HEK293 (cell line): ENCODE results near the gene CHMP6.

Source experiments
- CTCF ChIA-PET: fragments of 350-600 bp; formaldehyde crosslinking; extraction: SDS; loops from one replicate; lab custom pipeline; 2021; ENCODE audit warnings: antibody characterized with exemption; lab: Yijun Ruan, JAX
- POLR2A ChIA-PET: fragments of 300-600 bp; formaldehyde crosslinking; extraction: SDS; loops from one replicate; lab custom pipeline; 2020; ENCODE audit warnings: antibody characterized with exemption, inconsistent platforms; lab: Yijun Ruan, JAX
- H3K27ac ChIP-seq: fragments of 200-500 bp; sonication (Bioruptor generic); 2 replicates; pipeline ENCODE4 v1.5.1; 2014; ENCODE audit warnings: low read depth, low read length, control low read depth, inconsistent platforms; ENCODE audit errors: extremely low read depth
- H3K36me3 ChIP-seq, 2 experiments: fragments of 200-500 bp in 1 of 2; sonication (Bioruptor generic) in 1 of 2; 1 replicate in 1 of 2; 2 replicates in 1 of 2; pipeline ENCODE4 v1.5.1; 2014 to 2017; ENCODE audit warnings: inconsistent platforms in 2 of 2, low read length in 2 of 2; ENCODE audit not compliant: control insufficient read depth in 2 of 2, insufficient read depth in 1 of 2
- H3K4me1 ChIP-seq: fragments of 200-500 bp; sonication (Bioruptor generic); 2 replicates; pipeline ENCODE4 v1.5.1; 2014; ENCODE audit warnings: mild to moderate bottlenecking, low read length, inconsistent platforms; ENCODE audit not compliant: control insufficient read depth, insufficient read depth
- H3K4me3 ChIP-seq: 2 replicates; pipeline ENCODE4 v1.5.1; 2011; ENCODE audit warnings: low read depth, mild to moderate bottlenecking, control low read depth, low read length, moderate library complexity
- H3K9me3 ChIP-seq: fragments of 200-500 bp; sonication (Bioruptor generic); 2 replicates; pipeline ENCODE4 v1.5.1; 2014; ENCODE audit warnings: low read depth, low read length, inconsistent platforms; ENCODE audit not compliant: control insufficient read depth, insufficient read depth
- GFI1B ChIP-seq: fragments of 450-650 bp; formaldehyde crosslinking; IDR thresholded peaks from 2 replicates; pipeline ENCODE4 v1.5.1; 2016; ENCODE audit warnings: missing biosample characterization, missing genetic modification characterization
- GLIS2 ChIP-seq: fragments of 450-650 bp; formaldehyde crosslinking; IDR thresholded peaks from 2 replicates; pipeline ENCODE4 v1.5.1; 2016; ENCODE audit warnings: missing biosample characterization, missing genetic modification characterization
- KLF1 ChIP-seq: fragments of 450-650 bp; formaldehyde crosslinking; IDR thresholded peaks from 2 replicates; pipeline ENCODE4 v1.5.1; 2016; ENCODE audit warnings: missing biosample characterization, missing genetic modification characterization
- OVOL3 ChIP-seq: fragments of 450-650 bp; formaldehyde crosslinking; IDR thresholded peaks from 2 replicates; pipeline ENCODE4 v1.5.1; 2016; ENCODE audit warnings: missing biosample characterization, missing genetic modification characterization
- WT1 ChIP-seq: fragments of 450-650 bp; formaldehyde crosslinking; IDR thresholded peaks from 2 replicates; pipeline ENCODE4 v1.5.1; 2016; ENCODE audit warnings: missing biosample characterization, missing genetic modification characterization
- YY1 ChIP-seq: fragments of 450-650 bp; formaldehyde crosslinking; IDR thresholded peaks from 2 replicates; pipeline ENCODE4 v1.5.1; 2018; ENCODE audit warnings: missing biosample characterization, missing genetic modification characterization
- YY2 ChIP-seq: fragments of 450-650 bp; formaldehyde crosslinking; IDR thresholded peaks from 2 replicates; pipeline ENCODE4 v1.5.1; 2016; ENCODE audit warnings: missing biosample characterization, missing genetic modification characterization
- ZBTB7A ChIP-seq: fragments of 450-650 bp; formaldehyde crosslinking; IDR thresholded peaks from 2 replicates; pipeline ENCODE4 v1.5.1; 2016; ENCODE audit warnings: low read depth, missing biosample characterization, missing genetic modification characterization
- ZIC2 ChIP-seq: fragments of 450-650 bp; formaldehyde crosslinking; IDR thresholded peaks from 2 replicates; pipeline ENCODE4 v1.5.1; 2016; ENCODE audit warnings: missing biosample characterization, missing genetic modification characterization
- ZNF121 ChIP-seq: fragments of 450-650 bp; formaldehyde crosslinking; IDR thresholded peaks from 2 replicates; pipeline ENCODE4 v1.5.1; 2016; ENCODE audit warnings: missing biosample characterization, missing genetic modification characterization
- ZNF2 ChIP-seq: fragments of 450-650 bp; formaldehyde crosslinking; IDR thresholded peaks from 2 replicates; pipeline ENCODE4 v1.5.1; 2016; ENCODE audit warnings: missing biosample characterization, missing genetic modification characterization
- ZNF223 ChIP-seq: fragments of 450-650 bp; formaldehyde crosslinking; IDR thresholded peaks from 2 replicates; pipeline ENCODE4 v1.5.1; 2016; ENCODE audit warnings: missing biosample characterization, missing genetic modification characterization
- ZNF501 ChIP-seq: fragments of 450-650 bp; formaldehyde crosslinking; IDR thresholded peaks from 2 replicates; pipeline ENCODE4 v1.5.1; 2016; ENCODE audit warnings: missing biosample characterization, missing genetic modification characterization
- ZNF521 ChIP-seq: fragments of 450-650 bp; formaldehyde crosslinking; IDR thresholded peaks from 2 replicates; pipeline ENCODE4 v1.5.1; 2017; ENCODE audit warnings: missing biosample characterization, mild to moderate bottlenecking, missing genetic modification characterization
- TF ChIP-seq, protein P1 (sequence below): fragments of 450-650 bp; formaldehyde crosslinking; IDR thresholded peaks from 2 replicates; pipeline ENCODE4 v1.5.1; 2017; ENCODE audit warnings: missing biosample characterization, missing genetic modification characterization
- TF ChIP-seq, protein P2 (sequence below): fragments of 450-650 bp; formaldehyde crosslinking; IDR thresholded peaks from 2 replicates; pipeline ENCODE4 v1.5.1; 2017; ENCODE audit warnings: missing biosample characterization, missing genetic modification characterization

Gene CHMP6

DNA sequence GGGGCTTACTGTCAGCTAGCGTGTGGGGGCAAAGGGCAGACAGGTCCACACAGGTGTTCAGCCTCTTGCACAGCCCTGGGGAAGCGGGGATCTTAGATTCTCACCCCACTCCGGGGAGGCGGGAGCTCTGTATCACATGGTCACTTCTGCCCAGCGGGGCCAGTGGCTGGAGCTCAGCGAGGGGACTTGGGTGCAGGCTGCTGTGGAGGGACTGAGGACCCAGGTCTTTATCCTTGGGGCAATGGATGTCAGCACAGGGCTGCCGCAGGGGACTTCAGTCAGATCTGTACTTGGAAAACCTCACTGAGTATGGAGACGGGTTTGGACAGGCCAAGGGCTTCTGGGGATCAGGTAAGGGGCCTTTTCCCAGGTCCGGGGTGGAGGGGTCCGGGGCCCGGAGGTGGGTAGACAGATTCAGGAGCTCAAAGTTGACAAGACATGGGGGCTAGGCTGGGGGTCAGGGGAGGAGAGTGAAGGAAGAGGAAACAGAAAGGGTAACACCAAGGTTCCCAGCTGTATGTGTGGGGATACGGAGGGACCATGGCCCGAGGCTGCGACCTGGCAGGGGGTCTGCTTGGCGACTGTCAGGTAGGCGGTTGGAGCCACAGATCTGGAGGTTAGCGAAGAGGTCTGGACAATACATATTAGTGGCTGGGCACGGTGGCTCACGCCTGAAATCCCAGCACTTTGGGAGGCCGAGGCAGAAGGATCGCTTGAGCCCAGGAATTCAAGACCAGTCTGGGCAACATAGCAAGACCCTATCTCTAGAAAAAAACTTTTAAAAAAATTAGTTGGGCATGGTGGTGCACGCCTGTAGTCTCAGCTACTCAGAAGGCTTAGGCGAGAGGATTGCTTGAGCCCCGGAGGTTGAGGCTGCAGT, 28.2 kb downstream of the CHMP6 start:
- POLR2A ChIA-PET, result interaction anchor here (0.5 to 1.2 kb wide), 4 partner anchors 8 to 344 kb away, joined by 3 to 6 read pairs (median 4); no protein-coding TSS in a partner anchor
- TF ChIP-seq GLIS2, result 0 out of 2 replicates have a peak, but pooled peaks have one; percentile 8
- peak; percentile 85 for TF ChIP-seq ZNF121 (tag by site-specific recombination)
- no peak for TF ChIP-seq ZNF223 (tag by site-specific recombination)
- no peak for TF ChIP-seq GFI1B
- no peak for TF ChIP-seq YY2 (tag by site-specific recombination)
- Histone ChIP-seq H3K27ac (no peak overlapping the region), H3K36me3 (no peaks in the 10 kb centered on the region), H3K9me3 (no peaks in the 10 kb centered on the region), H3K4me3 (no peak overlapping the region), H3K4me1 (no peaks in the 10 kb centered on the region)
- CTCF ChIA-PET, result interaction anchor here (0.6 to 3.5 kb wide), 7 partner anchors 12 to 592 kb away, joined by 3 to 14 read pairs (median 5); no protein-coding TSS in a partner anchor

DNA sequence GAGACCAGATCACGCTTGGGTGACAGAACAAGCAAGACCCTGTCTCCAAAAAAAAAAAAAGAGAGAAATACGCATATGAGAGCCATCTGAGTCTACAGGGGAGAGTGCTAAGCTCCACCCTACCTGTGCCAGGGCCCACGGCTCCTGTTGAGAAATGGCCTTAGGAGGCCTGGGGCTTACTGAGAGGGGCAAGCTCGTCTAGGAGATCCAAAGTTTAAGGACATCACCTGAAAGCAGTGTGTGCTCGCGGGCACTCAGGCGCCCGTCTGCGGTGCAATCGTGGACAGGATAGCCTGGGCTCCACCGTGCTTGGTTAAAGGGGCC, 28.8 kb downstream of the CHMP6 start:
- Histone ChIP-seq H3K36me3 (no peaks in the 10 kb centered on the region), H3K4me1 (no peaks in the 10 kb centered on the region), H3K9me3 (no peaks in the 10 kb centered on the region), H3K4me3 (no peak overlapping the region)
- POLR2A ChIA-PET, result interaction anchor here (0.7 kb wide), 2 partner anchors 14 to 344 kb away, joined by 3 to 4 read pairs; no protein-coding TSS in a partner anchor
- TF ChIP-seq ZNF501 (tag by site-specific recombination), result no peak
- TF ChIP-seq YY1 (tag by site-specific recombination), result no peak
- TF ChIP-seq, protein P1, sequence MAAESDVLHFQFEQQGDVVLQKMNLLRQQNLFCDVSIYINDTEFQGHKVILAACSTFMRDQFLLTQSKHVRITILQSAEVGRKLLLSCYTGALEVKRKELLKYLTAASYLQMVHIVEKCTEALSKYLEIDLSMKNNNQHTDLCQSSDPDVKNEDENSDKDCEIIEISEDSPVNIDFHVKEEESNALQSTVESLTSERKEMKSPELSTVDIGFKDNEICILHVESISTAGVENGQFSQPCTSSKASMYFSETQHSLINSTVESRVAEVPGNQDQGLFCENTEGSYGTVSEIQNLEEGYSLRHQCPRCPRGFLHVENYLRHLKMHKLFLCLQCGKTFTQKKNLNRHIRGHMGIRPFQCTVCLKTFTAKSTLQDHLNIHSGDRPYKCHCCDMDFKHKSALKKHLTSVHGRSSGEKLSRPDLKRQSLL, result no peak
- TF ChIP-seq ZNF2, result no peak
- TF ChIP-seq WT1 (tag by site-specific recombination), result no peak
- no peak for TF ChIP-seq GLIS2
- TF ChIP-seq ZNF223 (tag by site-specific recombination), result no peak
- no peak for TF ChIP-seq OVOL3 (tag by site-specific recombination)
- TF ChIP-seq, protein P2, sequence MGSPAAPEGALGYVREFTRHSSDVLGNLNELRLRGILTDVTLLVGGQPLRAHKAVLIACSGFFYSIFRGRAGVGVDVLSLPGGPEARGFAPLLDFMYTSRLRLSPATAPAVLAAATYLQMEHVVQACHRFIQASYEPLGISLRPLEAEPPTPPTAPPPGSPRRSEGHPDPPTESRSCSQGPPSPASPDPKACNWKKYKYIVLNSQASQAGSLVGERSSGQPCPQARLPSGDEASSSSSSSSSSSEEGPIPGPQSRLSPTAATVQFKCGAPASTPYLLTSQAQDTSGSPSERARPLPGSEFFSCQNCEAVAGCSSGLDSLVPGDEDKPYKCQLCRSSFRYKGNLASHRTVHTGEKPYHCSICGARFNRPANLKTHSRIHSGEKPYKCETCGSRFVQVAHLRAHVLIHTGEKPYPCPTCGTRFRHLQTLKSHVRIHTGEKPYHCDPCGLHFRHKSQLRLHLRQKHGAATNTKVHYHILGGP (tag by site-specific recombination), result no peak
- no peak for TF ChIP-seq KLF1
- TF ChIP-seq, all 188 proteins: peak for 0
- CTCF ChIA-PET, result interaction anchor here (0.6 to 3.5 kb wide), 6 partner anchors 11 to 94 kb away, joined by 3 to 14 read pairs (median 5); no protein-coding TSS in a partner anchor
- no peak overlapping the region for H3K27ac ChIP-seq

DNA sequence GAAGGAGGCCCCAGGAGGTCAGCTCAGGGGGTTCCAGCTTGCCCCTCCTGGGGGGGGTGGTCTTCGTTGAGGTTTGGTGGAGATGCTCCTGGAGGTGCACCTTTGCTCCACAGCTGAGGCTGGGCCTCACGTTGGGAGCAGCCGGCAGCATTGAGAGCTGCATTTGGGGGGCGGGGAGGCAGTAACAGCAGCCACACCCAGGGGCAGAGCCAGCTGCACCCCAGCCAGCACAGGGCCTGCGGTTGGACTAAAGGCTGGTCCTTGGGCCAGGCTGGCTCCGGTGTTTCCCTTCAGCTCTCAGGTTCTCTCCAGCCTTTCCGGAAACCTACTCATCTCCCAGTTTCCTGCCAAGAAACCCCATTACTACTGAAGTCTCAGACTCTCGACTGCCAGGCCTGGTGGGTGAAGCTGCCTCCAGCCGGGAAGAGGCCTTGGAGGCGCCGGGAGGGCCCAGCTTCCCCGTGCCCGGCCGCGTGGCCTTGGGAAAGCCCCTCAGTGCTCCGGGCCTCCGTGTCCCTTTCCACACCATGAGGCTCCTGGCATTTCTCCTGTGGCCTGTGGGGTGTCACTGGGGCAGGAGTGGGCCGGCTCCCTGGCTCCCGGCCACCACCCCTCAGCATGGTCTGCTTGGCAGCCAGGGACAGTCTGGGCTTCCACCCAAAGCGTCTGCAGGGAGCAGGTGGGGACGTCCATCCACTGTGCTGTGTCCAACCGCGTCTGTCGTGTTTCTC, 29.3 kb downstream of the CHMP6 start:
- no peak for TF ChIP-seq ZNF521 (tag by site-specific recombination)
- TF ChIP-seq KLF1, result peak; percentile 84
- TF ChIP-seq ZIC2 (tag by site-specific recombination), result peak; percentile 29; the same call in 1 of the 2 replicates
- TF ChIP-seq ZBTB7A, result no peak
- no peaks in the 10 kb centered on the region for H3K36me3 ChIP-seq
- no peak overlapping the region for H3K4me3 ChIP-seq
- CTCF ChIA-PET, result interaction anchor here (0.6 to 5.7 kb wide), 8 partner anchors 10 to 176 kb away, joined by 3 to 109 read pairs (median 5); no protein-coding TSS in a partner anchor
- no peaks in the 10 kb centered on the region for H3K4me1 ChIP-seq
- no peak overlapping the region for H3K27ac ChIP-seq
- H3K9me3 ChIP-seq, result no peaks in the 10 kb centered on the region
- POLR2A ChIA-PET, result interaction anchor here (0.7 kb wide), 1 partner anchor 13 kb away, joined by 3 read pairs; no protein-coding TSS in a partner anchor
